Mucosa of rectum (tissue), 2 donors: ENCODE results near the gene CST3.

Experiments used
- H3K27ac ChIP-seq, 2 donors: one replicate each; pipeline ENCODE4 v1.7.0; 2013; ENCODE audit warnings: inconsistent platforms in 2 of 2, low read depth in 2 of 2, low read length in 2 of 2
- H3K27me3 ChIP-seq, 2 donors: one replicate each; pipeline ENCODE4 v1.7.0; 2013; ENCODE audit warnings: low read length in 2 of 2; ENCODE audit not compliant: control insufficient read depth in 2 of 2, insufficient read depth in 2 of 2
- H3K36me3 ChIP-seq, 2 donors: one replicate each; pipeline ENCODE4 v1.7.0; 2013; ENCODE audit warnings: low read length in 2 of 2; ENCODE audit not compliant: control insufficient read depth in 2 of 2, insufficient read depth in 2 of 2
- H3K4me1 ChIP-seq, 2 donors: one replicate each; pipeline ENCODE4 v1.7.0; 2013; ENCODE audit warnings: low read length in 2 of 2, mild to moderate bottlenecking in 1 of 2; ENCODE audit not compliant: control insufficient read depth in 2 of 2, insufficient read depth in 2 of 2
- H3K4me3 ChIP-seq, 2 donors: one replicate each; pipeline ENCODE4 v1.7.0; 2013; ENCODE audit warnings: low read length in 2 of 2
- H3K9ac ChIP-seq, 2 donors: one replicate each; pipeline ENCODE4 v1.7.0; 2013; ENCODE audit warnings: low read length in 2 of 2, low read depth in 1 of 2, mild to moderate bottlenecking in 1 of 2
- H3K9me3 ChIP-seq, 2 donors: one replicate each; pipeline ENCODE4 v1.7.0; 2013; ENCODE audit warnings: low read length in 2 of 2; ENCODE audit not compliant: control insufficient read depth in 2 of 2
- donor health status: healthy.
- donor health status: Normal muscosa, but diverticular disease.

The CST3 gene

DNA sequence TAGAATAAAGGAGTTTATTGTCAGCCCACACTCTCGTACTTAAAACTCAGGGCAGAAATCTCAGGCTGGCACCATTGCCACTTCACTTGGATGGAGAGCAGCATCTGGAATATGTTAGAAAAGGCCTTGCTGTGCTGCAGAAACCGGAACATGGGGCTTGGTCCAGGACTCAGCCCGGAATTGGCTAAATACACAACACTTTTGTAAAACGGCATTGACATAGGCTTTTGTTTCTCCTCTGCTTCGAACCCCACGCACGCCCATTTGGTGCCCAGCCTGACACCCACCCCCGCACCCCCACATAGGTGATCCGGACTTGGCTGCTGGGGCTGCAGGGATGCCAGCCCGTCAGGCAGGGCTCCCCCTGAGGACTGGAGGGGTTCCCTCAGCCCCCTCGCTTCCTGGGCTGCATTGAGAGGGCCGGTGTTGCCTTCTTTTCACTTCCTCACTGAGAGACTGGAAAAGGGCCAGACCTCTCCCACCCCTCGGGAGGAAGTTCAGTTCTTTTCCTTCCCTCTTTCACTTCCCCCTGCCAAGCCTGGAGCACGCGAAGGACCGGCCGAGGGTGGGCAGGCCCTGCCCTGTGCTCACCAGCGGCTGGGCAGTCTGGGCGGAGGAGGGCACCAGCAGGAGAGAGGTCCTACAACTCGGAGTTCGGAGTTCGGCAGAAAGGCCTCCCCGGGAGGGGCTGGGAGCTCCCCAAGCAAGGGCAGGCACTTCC is 17.9 kb upstream of the CST3 start:
- Histone ChIP-seq H3K27me3 (no peaks in the 10 kb centered on the region), H3K4me1 (peaks cover 0 to 10% of the 10 kb centered on the region in 2 donors), H3K9ac (peak overlapping the region in 1 of 2 donors; percentile 26), H3K36me3 (no peaks in the 10 kb centered on the region), H3K27ac (peak overlapping the region; percentile 52 to 70), H3K9me3 (no peaks in the 10 kb centered on the region), H3K4me3 (no peak overlapping the region)

DNA sequence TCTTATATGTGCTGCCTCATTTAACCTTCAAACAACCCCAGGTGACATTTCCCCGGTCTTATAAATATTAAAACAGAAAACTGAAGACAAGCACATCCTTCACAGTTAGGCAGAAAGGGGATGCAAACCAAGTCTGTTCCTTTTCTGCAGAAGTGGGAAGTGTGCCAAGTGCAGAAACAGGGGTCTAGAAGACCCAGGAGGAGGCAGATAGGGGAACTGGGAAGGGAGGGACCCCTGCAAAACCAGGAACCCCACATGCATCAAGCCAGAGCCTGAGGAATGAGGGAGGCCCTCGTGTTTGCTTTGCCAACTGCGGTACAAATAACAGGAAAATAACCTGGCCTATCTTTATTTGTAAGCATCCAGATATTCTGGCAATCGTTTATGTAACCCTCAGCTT is 17.0 kb upstream of the CST3 start:
- no peaks in the 10 kb centered on the region for H3K27me3 ChIP-seq
- no peak overlapping the region for H3K4me3 ChIP-seq
- no peak overlapping the region for H3K9ac ChIP-seq

DNA sequence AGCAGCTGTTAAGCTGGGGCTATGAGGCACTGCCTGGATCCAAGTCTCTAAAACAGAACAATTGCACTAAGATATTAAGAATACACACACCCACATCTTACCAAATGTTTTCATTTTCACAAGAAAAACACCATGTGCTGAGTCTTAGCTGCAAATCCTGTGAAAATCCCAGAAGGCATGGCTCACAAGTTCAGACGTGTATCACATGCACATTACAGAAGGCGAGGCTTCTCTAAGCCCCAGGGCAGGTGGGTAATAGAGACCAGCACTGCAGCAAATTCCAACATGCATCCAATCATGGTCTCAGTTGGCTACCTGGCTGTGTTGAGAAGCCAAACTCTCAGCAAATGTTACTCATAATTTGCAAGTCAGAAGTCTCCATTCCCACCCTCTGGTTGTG is 16.2 kb upstream of the CST3 start:
- peak overlapping the region in 1 of 2 donors; percentile 9 for H3K27ac ChIP-seq
- H3K9ac ChIP-seq: no peak overlapping the region
- peaks cover 0 to 10% of the 10 kb centered on the region in 2 donors for H3K4me1 ChIP-seq
- H3K4me3 ChIP-seq: no peak overlapping the region
- no peaks in the 10 kb centered on the region for H3K9me3 ChIP-seq
- H3K36me3 ChIP-seq: no peaks in the 10 kb centered on the region
- no peaks in the 10 kb centered on the region for H3K27me3 ChIP-seq

More for the DNA sequence above, 17.0 kb upstream of the CST3 start:
- Histone ChIP-seq H3K9me3 (no peaks in the 10 kb centered on the region), H3K4me1 (peaks cover 0 to 10% of the 10 kb centered on the region in 2 donors), H3K36me3 (no peaks in the 10 kb centered on the region), H3K27ac (peak overlapping the region in 1 of 2 donors; percentile 9)

DNA sequence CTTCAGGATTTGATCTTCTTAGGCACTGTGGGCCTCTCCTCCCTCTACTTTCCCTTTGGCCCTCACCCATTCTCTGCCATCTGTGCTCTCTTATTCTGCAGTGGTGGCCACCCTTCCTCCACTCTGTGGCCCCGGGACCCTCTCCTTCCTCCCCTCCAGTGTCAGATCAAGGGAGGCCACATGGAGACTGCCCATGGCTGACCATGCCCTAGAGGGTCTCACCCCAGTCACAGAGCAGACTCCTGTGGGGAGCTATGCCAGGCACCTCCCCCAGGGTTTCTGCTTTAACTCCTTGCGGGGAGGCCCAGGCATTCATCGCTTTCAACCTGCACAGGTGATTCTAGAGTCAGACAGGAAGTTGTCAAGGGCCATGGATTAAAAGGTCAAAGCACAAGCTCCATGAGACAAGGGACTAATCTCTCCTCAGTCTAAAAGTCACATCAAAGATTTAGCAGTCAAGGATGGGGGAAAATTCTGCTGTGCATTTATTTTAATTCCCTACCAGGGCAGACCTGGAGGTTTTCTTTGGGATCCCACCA is 15.7 kb upstream of the CST3 start:
- Histone ChIP-seq H3K9me3 (no peaks in the 10 kb centered on the region), H3K9ac (no peak overlapping the region), H3K36me3 (no peaks in the 10 kb centered on the region), H3K4me3 (no peak overlapping the region), H3K4me1 (peaks cover 0 to 10% of the 10 kb centered on the region in 2 donors), H3K27me3 (no peaks in the 10 kb centered on the region), H3K27ac (no peak overlapping the region)

DNA sequence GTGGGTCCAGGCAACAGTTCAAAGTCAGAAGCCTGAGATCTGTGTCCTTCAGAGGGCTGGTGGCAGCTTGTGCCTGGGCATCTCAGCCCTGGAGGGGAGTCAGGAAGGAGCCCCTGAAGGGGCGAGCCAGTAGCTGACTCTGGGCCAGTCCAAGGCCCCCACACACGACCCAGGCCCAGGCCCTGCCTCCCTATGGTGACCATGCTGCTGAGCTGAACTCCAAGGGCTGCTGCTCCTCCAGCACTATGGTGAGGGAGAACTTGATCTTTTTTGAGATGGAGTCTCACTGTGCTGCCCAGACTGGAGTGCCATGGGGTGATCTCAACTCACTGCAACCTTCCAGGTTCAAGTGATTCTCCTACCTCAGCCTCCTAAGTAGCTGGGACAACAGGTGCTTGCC is 15.2 kb upstream of the CST3 start:
- no peaks in the 10 kb centered on the region for H3K36me3 ChIP-seq
- H3K27me3 ChIP-seq: no peaks in the 10 kb centered on the region
- H3K27ac ChIP-seq: no peak overlapping the region
- H3K9me3 ChIP-seq: no peaks in the 10 kb centered on the region
- H3K9ac ChIP-seq: no peak overlapping the region
- H3K4me3 ChIP-seq: no peak overlapping the region
- H3K4me1 ChIP-seq: peaks cover 0 to 10% of the 10 kb centered on the region in 2 donors

DNA sequence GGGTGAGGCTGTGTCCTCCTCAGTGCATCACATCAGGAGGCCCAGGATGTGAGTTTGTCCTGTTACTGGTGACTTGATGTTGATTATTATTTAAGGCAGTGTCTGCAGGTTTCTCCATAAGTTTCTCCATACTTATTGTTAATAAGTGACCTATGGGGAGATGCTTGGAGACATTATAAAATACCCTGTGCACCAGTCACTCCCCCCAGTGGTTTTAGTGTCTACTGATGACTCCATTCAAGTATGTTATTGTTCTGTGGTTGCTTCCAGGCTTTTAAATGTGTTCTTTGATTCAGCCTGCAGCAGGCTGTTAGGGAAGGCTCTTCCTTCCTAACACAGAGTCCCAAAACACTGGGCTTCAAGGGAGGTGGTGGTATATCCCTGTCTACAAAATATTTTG is 14.6 kb upstream of the CST3 start:
- no peak overlapping the region for H3K4me3 ChIP-seq
- H3K27me3 ChIP-seq: no peaks in the 10 kb centered on the region
- H3K36me3 ChIP-seq: no peaks in the 10 kb centered on the region
- H3K9ac ChIP-seq: no peak overlapping the region
- H3K4me1 ChIP-seq: peaks cover 0 to 10% of the 10 kb centered on the region in 2 donors
- H3K9me3 ChIP-seq: no peaks in the 10 kb centered on the region
- H3K27ac ChIP-seq: no peak overlapping the region

DNA sequence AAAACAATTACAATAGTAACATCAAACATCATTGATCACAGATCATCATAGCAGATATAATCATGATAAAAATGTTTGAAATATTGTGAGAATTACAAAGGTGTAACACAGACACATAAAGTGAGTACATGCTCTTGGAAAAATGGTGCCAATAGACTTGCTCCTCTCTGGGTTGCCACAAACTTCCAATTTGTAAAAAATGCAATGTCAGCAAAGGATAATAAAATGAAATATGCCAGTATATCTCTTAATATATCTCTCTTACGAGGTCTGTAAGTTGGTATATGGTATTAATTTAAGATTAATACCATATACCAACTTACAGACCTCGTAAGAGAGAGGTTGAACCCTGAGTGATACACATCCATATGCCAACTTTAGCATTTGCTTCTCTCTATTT is 13.4 kb upstream of the CST3 start:
- Histone ChIP-seq H3K27me3 (no peaks in the 10 kb centered on the region), H3K9ac (no peak overlapping the region), H3K9me3 (no peaks in the 10 kb centered on the region), H3K36me3 (no peaks in the 10 kb centered on the region), H3K4me1 (peaks cover 0 to 6% of the 10 kb centered on the region in 2 donors), H3K27ac (no peak overlapping the region), H3K4me3 (no peak overlapping the region)

DNA sequence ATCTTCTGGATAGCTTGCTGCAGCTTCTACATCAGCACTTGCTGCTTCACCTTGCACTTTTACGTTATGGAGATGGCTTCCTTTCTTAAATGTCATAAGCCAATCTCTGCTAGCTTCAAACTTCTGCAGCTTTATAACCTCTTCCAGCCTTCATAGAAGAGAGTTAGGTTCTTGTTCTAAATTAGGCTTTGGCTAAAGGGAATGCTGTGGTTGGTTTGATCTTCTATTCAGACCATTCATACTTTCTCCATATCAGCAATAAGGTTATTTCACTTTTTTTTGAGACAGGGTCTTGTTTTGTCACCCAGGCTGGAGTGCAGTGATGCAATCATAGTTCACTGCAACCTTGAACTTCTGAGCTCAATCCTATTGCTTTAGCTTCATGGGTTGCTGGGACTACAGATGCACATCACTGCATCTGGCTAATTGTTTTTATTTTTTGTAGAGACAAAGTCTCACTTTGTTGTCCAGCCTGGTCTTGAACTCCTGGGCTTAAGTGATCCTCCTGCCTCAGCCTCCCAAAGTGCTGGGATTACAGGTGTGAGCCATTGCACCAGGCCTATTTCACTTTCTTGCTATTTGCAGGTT is 12.2 kb upstream of the CST3 start:
- Histone ChIP-seq H3K9ac (no peak overlapping the region), H3K27me3 (no peaks in the 10 kb centered on the region), H3K36me3 (no peaks in the 10 kb centered on the region), H3K27ac (no peak overlapping the region), H3K4me3 (no peak overlapping the region), H3K4me1 (peaks cover 0 to 3% of the 10 kb centered on the region in 2 donors), H3K9me3 (no peaks in the 10 kb centered on the region)

DNA sequence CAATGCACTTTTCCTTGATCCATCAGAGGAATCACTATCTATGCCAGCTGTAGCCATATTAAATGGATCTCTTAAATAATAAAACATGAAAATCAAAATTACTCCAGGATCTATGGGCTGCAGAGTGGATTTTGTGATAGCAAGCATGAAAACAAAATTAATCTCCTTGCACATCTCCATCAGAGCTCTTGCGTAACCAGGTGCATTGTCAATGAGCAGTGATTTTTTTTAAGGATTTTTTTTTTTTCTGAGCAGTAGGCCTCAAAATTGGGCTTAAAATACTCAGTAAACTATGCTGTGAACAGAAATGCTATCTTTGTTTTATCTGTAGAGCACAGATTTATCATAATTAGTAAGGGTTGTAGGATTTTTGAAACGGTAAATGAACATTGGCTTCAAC is 11.5 kb upstream of the CST3 start:
- no peaks in the 10 kb centered on the region for H3K27me3 ChIP-seq
- no peaks in the 10 kb centered on the region for H3K4me1 ChIP-seq
- no peak overlapping the region for H3K27ac ChIP-seq
- H3K36me3 ChIP-seq: no peaks in the 10 kb centered on the region
- H3K9me3 ChIP-seq: no peaks in the 10 kb centered on the region
- no peak overlapping the region for H3K9ac ChIP-seq
- H3K4me3 ChIP-seq: no peak overlapping the region

DNA sequence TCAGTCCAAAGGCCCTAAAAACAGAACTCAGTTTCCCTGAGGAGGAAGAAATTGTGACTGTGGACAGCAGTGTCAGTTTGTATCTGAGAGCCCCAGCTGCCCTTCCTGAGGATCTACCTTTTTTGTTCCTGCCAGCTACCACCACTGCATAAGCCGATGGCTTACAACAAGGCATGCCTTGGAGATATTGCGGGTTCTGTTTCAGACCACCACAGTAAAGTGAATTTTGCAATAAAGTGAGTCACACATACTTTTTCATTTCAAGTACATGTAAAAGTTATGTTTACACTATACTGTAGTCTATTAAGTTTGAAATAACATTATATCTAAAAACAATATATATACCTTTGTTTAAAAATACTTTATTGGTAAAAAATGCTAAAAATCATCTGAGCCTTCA is 9.6 kb upstream of the CST3 start:
- H3K27me3 ChIP-seq: no peaks in the 10 kb centered on the region
- no peaks in the 10 kb centered on the region for H3K36me3 ChIP-seq
- no peak overlapping the region for H3K9ac ChIP-seq
- no peak overlapping the region for H3K4me3 ChIP-seq
- no peaks in the 10 kb centered on the region for H3K9me3 ChIP-seq
- no peak overlapping the region for H3K27ac ChIP-seq
- H3K4me1 ChIP-seq: no peaks in the 10 kb centered on the region
